ENCODE results near the gene BAX.
"Not testable (repeated sequence)": the region's sequence is repeated elsewhere in the genome, so short reads cannot be mapped to it uniquely, and the experiment has no call there.

Gene BAX

DNA sequence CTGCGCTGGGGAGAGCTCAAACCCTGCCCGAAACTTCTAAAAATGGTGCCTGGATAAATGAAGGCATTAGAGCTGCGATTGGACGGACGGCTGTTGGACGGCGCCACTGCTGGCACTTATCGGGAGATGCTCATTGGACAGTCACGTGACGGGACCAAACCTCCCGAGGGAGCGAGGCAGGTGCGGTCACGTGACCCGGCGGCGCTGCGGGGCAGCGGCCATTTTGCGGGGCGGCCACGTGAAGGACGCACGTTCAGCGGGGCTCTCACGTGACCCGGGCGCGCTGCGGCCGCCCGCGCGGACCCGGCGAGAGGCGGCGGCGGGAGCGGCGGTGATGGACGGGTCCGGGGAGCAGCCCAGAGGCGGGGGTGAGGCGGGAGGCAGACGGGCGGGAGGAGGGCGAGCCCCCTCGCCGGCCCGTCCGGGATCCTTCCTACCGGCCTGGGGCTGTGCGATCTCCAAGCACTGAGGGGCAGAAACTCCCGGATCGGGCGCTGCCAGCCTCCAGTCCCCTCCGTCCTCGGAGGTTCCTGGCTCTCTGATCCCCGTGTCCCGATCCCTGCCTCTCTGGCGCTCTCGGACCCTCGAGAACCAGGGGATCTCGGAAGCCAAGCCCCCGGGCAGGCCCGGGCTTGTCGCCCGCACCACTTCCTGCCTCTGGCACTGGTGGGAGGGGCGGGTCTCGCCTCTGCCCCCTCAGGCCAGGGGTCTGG lies at the start of gene BAX:
Gene BAX (plus strand): TSS at position 281 of the 713 bp plus-strand sequence. CDS start 54 bp downstream, at position 335.
- peak; percentile 77 for DNase-seq (ENCODE audit: low read depth)

- DNase-seq (ENCODE audit: low read depth), result no peak
These were observed 49.0 kb upstream of the BAX start for GRCh38 chr19:48905664-48906063.

DNA sequence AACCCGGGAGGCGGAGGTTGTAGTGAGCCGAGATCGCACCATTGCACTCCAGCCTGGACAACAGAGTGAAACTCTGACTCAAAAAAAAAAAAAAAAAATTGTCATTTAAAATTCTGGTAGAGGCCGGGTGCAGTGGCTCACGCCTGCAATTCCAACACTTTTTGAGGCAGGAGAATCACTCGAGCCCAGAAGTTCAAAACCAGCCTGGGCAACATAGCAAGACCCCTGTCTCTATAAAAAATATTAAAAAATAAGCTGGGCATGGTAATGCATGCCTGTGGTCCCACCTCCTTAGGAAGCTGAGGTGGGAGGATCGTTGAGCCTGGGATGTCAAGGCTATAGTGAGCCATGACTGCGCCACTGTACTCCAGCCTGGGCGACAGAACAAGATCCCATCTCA lies 48.4 kb upstream of the BAX start:
- DNase-seq (ENCODE audit: low read depth), result no peak

- DNase-seq (ENCODE audit: low read depth), result no peak
These were observed 47.0 kb upstream of the BAX start for GRCh38 chr19:48907671-48908070.

DNA sequence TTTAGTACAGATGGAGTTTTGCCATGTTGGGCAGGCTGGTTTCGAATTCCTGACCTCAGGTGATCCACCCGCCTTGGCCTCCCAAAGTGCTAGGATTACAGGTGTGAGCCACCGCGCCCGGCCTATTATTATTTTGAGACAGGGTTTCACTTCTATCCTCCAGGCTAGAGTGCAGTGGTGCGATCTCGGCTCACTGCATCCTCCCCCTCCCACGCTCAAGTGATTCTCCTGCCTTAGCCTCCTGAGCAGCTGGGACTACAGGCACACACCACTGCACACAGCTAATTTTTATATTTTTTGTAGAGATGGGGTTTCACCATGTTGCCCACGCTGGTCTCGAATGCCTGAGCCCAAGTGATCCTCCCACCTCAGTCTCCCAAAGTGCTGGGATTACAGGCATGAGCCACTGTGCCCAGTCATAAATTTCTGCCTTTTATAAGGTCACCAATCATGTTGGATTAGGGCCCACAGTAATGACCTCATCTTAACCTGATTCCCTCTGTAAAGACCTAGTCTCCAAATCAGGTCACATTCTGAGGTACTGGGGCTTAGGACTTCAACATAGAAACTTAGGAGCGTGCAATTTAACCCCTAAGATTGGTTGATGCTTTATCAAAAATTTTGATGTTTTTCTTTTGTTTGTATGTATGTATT lies 45.1 kb upstream of the BAX start:
- not testable (repeated sequence) for DNase-seq (ENCODE audit: low read depth)

GRCh38 chr19:48910803-48911202 lies 43.9 kb upstream of the BAX start:
- DNase-seq (ENCODE audit: low read depth), result no peak

GRCh38 chr19:48913114-48913889 lies 41.4 kb upstream of the BAX start:
- no peak for DNase-seq (ENCODE audit: low read depth)

DNA sequence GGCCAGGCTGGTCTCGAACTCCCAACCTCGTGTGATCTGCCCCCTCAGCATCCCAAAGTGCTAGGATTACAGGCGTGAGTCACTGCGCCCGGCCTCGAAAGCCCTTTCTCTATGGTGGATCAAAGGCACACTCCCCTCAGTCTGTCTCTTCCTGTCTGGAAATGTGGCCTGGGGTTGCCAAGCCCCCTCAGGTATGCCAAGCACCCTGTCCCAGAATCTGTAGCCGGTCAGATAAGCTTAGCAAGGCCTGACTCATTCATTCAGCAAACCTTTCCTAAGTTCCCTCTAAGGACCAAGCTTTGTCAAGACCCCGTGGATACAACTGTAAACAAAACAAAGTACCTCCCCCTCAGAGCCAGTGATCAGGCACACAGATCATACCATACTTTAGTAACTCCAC lies 40.5 kb upstream of the BAX start:
- no peak for DNase-seq (ENCODE audit: low read depth)

- no peak for DNase-seq (ENCODE audit: low read depth)
These were observed 38.9 kb upstream of the BAX start for GRCh38 chr19:48915757-48916156.

DNA sequence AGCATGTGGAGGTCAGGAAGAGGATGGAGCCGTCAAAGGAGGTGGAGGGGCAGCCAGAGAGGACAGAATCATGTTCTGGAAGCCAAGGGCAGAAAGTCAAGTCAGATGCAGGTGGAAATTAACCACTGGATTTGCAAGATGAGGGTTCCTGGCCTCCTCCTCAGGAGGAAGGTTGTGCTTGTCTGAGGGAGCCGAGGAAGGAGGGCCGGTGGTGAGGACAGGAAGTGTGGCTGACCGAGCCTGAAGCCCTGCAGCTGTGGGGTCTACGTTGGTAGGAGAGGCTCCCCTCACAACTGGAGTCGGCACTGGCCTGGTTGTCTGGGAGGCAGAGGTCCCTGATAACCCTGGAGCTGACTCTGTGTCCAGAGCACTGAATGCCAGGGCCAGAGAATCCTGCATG lies 36.6 kb upstream of the BAX start:
- no peak for DNase-seq (ENCODE audit: low read depth)

- DNase-seq (ENCODE audit: low read depth), result no peak
These were observed 35.9 kb upstream of the BAX start for GRCh38 chr19:48918801-48919247.

DNA sequence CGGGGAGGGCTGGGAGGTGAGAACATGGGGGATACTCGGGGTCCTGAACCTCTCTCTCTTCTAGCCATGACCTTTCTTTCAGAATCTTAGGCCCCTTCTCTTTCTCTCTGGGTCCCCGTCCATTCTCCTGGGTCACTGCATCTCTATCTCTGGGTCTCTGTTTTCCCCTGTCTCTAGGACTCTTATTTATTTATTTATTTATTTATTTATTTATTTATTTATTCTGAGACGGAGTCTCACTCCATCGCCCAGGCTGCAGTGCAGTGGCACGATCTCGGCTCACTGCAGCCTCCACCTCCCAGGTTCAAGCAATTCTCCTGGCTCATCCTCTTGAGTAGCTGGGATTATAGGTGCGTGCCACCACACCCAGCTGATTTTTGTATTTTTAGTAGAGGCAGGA lies 35.4 kb upstream of the BAX start:
- not testable (repeated sequence) for DNase-seq (ENCODE audit: low read depth)

- no peak for DNase-seq (ENCODE audit: low read depth)
These were observed 33.7 kb upstream of the BAX start for GRCh38 chr19:48920949-48921348.

DNA sequence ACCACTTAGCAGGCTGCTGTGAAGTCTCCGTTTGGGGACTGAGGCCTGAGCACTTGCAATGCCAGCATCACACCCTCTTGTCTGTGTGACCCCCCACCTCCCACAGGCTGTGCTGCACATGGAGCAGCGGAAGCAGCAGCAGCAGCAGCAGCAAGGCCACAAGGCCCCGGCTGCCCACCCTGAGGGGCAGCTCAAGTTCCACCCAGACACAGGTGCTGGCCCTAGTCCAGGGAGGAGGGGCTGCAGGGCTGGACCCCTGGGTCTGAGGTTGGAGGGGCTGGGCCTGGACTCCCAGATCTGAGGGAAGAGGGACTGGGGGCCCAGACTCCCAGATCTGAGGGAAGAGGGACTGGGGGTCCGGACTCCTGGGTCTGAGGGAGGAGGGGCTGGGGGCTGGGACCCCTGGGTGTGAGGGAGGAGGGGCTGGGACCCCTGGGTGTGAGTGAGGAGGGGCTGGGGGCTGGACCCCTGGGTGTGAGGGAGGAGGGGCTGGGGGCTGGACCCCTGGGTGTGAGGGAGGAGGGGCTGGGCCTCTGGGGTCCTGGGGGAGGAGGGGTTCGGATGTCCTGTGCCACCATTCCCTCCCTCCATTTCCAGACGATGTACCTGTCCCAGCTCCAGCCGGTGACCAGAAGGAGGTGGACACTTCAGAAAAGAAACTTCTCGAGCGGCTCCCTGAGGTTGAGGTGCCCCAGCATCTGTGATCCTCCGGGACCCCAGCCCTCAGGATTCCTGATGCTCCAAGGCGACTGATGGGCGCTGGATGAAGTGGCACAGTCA lies 32.8 kb upstream of the BAX start:
- no peak for DNase-seq (ENCODE audit: low read depth)

GRCh38 chr19:48922548-48923490 lies 31.9 kb upstream of the BAX start:
- no peak for DNase-seq (ENCODE audit: low read depth)

DNA sequence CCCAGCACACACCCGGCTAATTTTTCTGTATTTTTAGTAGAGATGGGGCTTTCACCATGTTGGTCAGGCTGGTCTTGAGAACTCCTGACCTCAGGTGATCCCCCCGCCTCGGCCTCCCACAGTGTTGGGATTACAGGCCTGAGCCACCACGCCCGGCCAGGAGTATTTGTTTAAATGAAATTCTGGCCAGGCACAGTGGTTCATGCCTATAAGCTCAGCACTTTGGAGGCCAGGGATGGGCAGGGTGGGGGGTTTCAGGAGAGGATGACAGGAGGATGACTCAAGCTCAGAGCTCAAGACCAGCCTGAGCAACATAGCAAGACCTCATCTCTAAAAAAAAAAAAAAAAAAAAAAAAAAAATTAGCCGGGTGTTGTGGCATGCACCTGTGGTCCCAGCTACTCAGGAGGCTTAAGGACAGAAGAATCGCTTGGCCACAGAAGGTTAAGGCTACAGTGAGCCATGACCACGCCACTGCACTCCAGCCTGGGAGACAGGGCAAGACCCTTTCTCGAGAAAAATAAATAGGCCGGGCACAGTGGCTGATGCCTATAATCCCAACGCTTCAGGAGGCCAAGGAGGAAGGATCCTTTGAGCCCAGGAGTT lies 29.3 kb upstream of the BAX start:
- peak; percentile 64 for DNase-seq (ENCODE audit: low read depth)

DNA sequence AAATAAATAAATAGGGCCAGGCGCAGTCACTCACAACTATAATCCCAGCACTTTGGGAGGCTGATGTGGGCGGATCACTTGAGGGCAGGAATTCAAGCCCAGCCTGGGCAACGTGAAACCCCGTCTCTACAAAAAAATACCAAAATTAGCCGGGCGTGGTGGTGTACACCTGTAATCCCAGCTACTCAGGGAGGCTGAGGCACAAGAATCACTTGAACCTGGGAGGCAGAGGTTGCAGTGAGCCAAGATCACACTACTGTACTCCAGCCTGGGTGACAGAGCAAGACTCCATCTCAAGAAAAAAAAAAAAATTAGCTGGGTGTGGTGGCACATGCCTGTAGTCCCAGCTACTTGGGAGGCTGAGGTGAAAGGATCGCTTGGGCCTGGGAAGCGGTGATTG lies 28.8 kb upstream of the BAX start:
- DNase-seq (ENCODE audit: low read depth), result not testable (repeated sequence)

DNA sequence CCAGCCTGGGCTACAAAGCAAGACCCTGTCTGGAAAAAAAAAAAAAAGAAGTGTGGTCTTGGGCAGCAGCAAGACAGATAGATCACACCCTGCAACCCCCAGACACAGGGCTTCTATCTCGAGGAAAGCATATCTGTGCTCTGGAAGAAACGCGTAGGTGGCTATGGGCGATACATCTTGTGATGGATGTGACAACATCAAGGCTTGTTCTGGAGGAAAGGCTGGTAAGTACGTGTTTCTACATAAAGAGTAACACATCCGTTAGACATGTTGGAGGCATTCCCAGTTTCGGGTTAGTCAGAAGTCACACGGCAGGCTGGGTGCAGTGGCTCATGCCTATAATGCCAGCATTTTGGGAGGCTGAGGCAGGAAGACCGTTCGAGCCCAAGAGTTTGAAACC lies 27.8 kb upstream of the BAX start:
- DNase-seq (ENCODE audit: low read depth), result peak; percentile 81

DNA sequence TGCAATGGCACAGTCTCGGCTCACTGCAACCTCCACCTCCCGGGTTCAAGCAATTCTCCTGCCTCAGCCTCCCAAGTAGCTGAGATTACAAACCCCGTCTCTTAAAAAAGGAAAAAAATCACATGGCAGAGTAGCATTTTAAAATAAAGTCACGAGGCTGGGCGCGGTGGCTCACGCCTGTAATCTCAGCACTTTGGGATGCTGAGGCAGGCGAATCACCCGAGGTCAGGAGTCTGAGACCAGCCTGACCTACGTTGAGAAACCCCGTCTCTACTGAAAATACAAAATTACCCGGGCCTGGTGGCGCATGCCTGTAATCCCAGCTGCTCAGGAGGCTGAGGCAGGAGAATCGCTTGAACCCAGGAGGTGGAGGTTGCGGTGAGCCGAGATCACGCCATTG lies 27.0 kb upstream of the BAX start:
- not testable (repeated sequence) for DNase-seq (ENCODE audit: low read depth)

DNA sequence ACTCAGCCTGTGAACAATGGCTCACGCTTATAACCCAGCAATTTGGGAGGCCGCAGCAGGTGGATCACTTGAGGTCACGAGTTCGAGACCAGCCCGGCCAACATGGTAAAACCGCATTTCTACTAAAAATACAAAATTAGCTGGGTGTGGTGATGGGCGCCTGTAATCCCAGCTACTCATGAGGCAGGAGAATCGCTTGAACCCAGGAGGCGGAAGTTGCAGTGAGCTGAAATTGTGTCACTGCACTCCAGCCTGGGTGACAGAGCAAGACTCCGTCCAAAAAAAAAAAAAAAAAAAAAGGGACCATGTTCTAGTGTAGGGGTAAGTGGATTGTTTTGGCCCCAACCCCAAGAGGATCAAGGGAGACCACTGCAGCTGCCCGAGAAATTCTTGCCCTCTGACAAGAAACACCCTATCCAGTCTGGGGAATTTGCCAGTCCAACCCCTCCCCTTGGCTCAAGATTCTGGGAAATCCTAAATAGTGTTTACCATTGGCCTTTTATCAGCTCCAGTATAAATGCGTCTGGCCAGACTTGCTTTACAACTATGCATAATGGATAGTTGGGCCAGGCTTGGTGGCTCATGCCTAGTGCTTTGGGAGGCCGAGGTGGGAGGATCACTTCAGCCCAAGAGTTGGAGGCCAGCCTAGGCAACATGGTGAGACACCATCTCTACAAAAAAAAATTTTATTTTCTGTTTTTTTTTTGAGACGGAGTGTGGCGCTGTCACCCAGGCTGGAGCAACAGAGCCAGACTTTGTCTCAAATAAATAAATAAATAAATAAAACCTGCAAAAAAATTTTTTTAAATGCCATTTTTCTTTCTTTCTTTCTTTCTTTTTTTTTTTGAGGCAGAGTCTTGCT lies 26.3 kb upstream of the BAX start:
- DNase-seq (ENCODE audit: low read depth), result no peak
